Measurements from ENCODE around the gene CASQ2. TPM values are rescaled to one million over a fixed set of nuclear protein-coding genes. Genes with fewer than 3 reads are reported as not detected.

The CASQ2 gene
- total and polyA plus RNA-seq, 2 donors (not counting 1 experiment from before 2014, with no cell fraction given), result not detected

DNA sequence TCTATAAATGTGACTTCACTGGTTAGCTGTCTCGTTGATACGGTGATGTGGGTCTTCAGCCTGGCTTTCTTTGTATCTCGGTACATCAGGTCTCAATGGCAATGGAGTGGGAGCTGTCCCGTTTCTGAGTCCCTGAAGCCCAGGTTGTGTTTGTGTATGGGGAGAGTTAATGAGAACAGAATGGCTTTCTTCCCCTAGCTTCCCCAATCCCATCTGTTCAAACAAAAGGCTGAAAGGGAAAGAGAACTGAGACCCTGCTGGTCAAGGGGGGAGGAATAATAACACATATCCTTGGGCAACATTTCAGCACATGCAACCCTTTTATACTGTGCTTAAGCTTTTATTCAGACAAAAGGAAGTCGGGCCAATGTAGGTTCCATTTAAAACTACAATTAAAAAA, 28.4 kb upstream of the CASQ2 start:
- Histone ChIP-seq H3K79me2 (ENCODE audit: control insufficient read depth, insufficient read depth, low read length) (no peaks in the 10 kb centered on the region), H3K27me3 (replicated peaks in 1 of 4; ENCODE audit: control extremely low read depth in 1 of 4, control insufficient read depth in 3 of 4, insufficient read depth in 4 of 4, low read length in 3 of 4) (peaks cover 0 to 7% (median under 1%) of the 10 kb centered on the region in 4 experiments), H3K27ac (ENCODE audit: low read length in 2 of 2) (no peak overlapping the region), H3K9me3 (ENCODE audit: control extremely low read depth in 1 of 3, control insufficient read depth in 2 of 3, insufficient read depth in 1 of 3, low read length in 2 of 3) (peaks cover 0 to 4% (median 0%) of the 10 kb centered on the region in 3 donors), H3K36me3 (replicated peaks in 1 of 2; ENCODE audit: control extremely low read depth in 1 of 2, control insufficient read depth in 1 of 2, extremely low read depth in 1 of 2, insufficient read depth in 2 of 2, low read length in 1 of 2) (no peaks in the 10 kb centered on the region), H3K4me2 (replicated peaks; ENCODE audit: low read depth, low read length, poor library complexity, severe bottlenecking) (no peak overlapping the region), H4K20me1 (ENCODE audit: control insufficient read depth, insufficient read depth, low read length, poor library complexity, severe bottlenecking) (no peaks in the 10 kb centered on the region), H3K9ac (ENCODE audit: low read length) (no peak overlapping the region), H2AFZ (ENCODE audit: insufficient read depth, low read depth, low read length, poor library complexity, severe bottlenecking) (no peak overlapping the region), H3K4me1 (ENCODE audit: control insufficient read depth in 2 of 2, insufficient read depth in 2 of 2, low read length in 2 of 2) (no peaks in the 10 kb centered on the region), H3K4me3 (ENCODE audit: control extremely low read depth in 1 of 5, extremely low read depth in 1 of 5, insufficient read depth in 1 of 5, low read depth in 2 of 5, low read length in 4 of 5) (no peak overlapping the region)
- 100% methylated on average over 1 of the region's 5 CpGs for WGBS (ENCODE audit: insufficient coverage)
- H3K27ac Mint-ChIP-seq, result no peak overlapping the region
- TF ChIP-seq EZH2 (IDR thresholded peaks at IDR 0.05; ENCODE audit: borderline replicate concordance, insufficient read depth, low read depth, low read length, poor library complexity, severe bottlenecking), result no peak
- no peak for TF ChIP-seq CTCF (IDR thresholded peaks at IDR 0.05)
- intact Hi-C loops (cut with micrococcal nuclease), result no loop called here
- DNase-seq (no peak), ATAC-seq (ENCODE audit: low read depth) (no peak)
- peaks cover 20% of the 10 kb centered on the region for H3K27me3 Mint-ChIP-seq
- H3K4me1 Mint-ChIP-seq, result no peaks in the 10 kb centered on the region
- ChIA-PET CTCF (interaction anchor here (0.6 to 1.4 kb wide), 2 partner anchors 10 to 25 kb away, joined by 3 read pairs; no protein-coding TSS in a partner anchor), POLR2A (no interaction called here)
- H3K4me3 Mint-ChIP-seq, result no peak overlapping the region
- no peaks in the 10 kb centered on the region for H3K9me3 Mint-ChIP-seq (ENCODE audit: insufficient read depth)

DNA sequence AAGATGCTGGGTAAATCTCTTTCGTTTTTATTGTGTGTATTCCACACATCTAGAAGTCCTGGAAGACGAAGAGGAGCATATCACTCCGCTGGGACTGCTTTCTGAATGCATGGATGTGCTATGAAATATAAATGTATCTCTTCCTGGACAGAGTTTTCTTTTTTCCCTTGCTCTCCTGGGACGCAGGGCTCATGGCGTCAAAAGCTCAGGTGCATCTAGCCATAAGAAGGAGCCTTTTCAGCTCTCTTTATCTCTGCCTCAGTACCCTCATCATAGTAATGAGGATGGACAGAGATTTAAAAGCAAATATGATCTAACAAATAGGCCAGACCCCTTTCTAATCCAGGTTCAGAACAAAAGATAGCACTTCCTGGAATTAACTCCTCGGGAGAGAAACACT, 27.5 kb upstream of the CASQ2 start:
- DNase-seq, result no peak
- ATAC-seq (ENCODE audit: low read depth), result no peak
- Mint-ChIP-seq H3K4me1 (no peaks in the 10 kb centered on the region), H3K4me3 (no peak overlapping the region), H3K9me3 (ENCODE audit: insufficient read depth) (no peaks in the 10 kb centered on the region), H3K27me3 (peaks cover 20% of the 10 kb centered on the region), H3K27ac (no peak overlapping the region)
- H2AFZ ChIP-seq (ENCODE audit: insufficient read depth, low read depth, low read length, poor library complexity, severe bottlenecking), result no peak overlapping the region
- H3K36me3 ChIP-seq (replicated peaks in 1 of 2; ENCODE audit: control extremely low read depth in 1 of 2, control insufficient read depth in 1 of 2, extremely low read depth in 1 of 2, insufficient read depth in 2 of 2, low read length in 1 of 2), result no peaks in the 10 kb centered on the region
- no peak overlapping the region for H3K9ac ChIP-seq (ENCODE audit: low read length)
- H3K4me1 ChIP-seq (ENCODE audit: control insufficient read depth in 2 of 2, insufficient read depth in 2 of 2, low read length in 2 of 2), result no peaks in the 10 kb centered on the region
- no CpG with 5 or more reads among the region's 6 CpGs for WGBS (ENCODE audit: insufficient coverage)
- H4K20me1 ChIP-seq (ENCODE audit: control insufficient read depth, insufficient read depth, low read length, poor library complexity, severe bottlenecking), result no peaks in the 10 kb centered on the region
- H3K4me3 ChIP-seq (ENCODE audit: control extremely low read depth in 1 of 5, extremely low read depth in 1 of 5, insufficient read depth in 1 of 5, low read depth in 2 of 5, low read length in 4 of 5), result no peak overlapping the region
- no peak overlapping the region for H3K4me2 ChIP-seq (replicated peaks; ENCODE audit: low read depth, low read length, poor library complexity, severe bottlenecking)
- TF ChIP-seq EZH2 (IDR thresholded peaks at IDR 0.05; ENCODE audit: borderline replicate concordance, insufficient read depth, low read depth, low read length, poor library complexity, severe bottlenecking) (no peak), CTCF (IDR thresholded peaks at IDR 0.05) (no peak)
- POLR2A ChIA-PET, result no interaction called here
- peaks cover 0 to 10% (median 2%) of the 10 kb centered on the region in 4 experiments for H3K27me3 ChIP-seq (replicated peaks in 1 of 4; ENCODE audit: control extremely low read depth in 1 of 4, control insufficient read depth in 3 of 4, insufficient read depth in 4 of 4, low read length in 3 of 4)
- CTCF ChIA-PET, result no interaction called here
- intact Hi-C loops (cut with micrococcal nuclease), result no loop called here
- no peaks in the 10 kb centered on the region for H3K79me2 ChIP-seq (ENCODE audit: control insufficient read depth, insufficient read depth, low read length)
- no peak overlapping the region for H3K27ac ChIP-seq (ENCODE audit: low read length in 2 of 2)
- peaks cover 0 to 4% (median 0%) of the 10 kb centered on the region in 3 donors for H3K9me3 ChIP-seq (ENCODE audit: control extremely low read depth in 1 of 3, control insufficient read depth in 2 of 3, insufficient read depth in 1 of 3, low read length in 2 of 3)
